Endodermal cell (in vitro differentiated cells): Measurements from ENCODE around the gene PRELID3B. TPM values are rescaled to one million over a fixed set of nuclear protein-coding genes. Genes with fewer than 3 reads are reported as not detected.

ENCODE experiments used
- DNase-seq: peaks from one replicate; pipeline ENCODE4 v3.0.0-alpha.2; 2017
- H3K27ac ChIP-seq: 2 replicates; pipeline ENCODE4 v1.5.1; 2013; ENCODE audit warnings: mild to moderate bottlenecking, low read depth, low read length, moderate library complexity
- H3K27me3 ChIP-seq: 2 replicates; pipeline ENCODE4 v1.6.1; 2013; ENCODE audit warnings: mild to moderate bottlenecking, low read length, moderate library complexity; ENCODE audit not compliant: insufficient read depth, control insufficient read depth, poor library complexity, severe bottlenecking
- H3K36me3 ChIP-seq: 2 replicates; pipeline ENCODE4 v1.7.0; 2013; ENCODE audit warnings: mild to moderate bottlenecking, low read length, moderate library complexity; ENCODE audit not compliant: control insufficient read depth, insufficient read depth
- H3K4me1 ChIP-seq: one replicate; pipeline ENCODE4 v1.7.0; 2013; ENCODE audit warnings: low read length; ENCODE audit not compliant: control insufficient read depth, insufficient read depth
- H3K4me3 ChIP-seq: 2 replicates; pipeline ENCODE4 v1.5.1; 2013; ENCODE audit warnings: mild to moderate bottlenecking, low read length, moderate library complexity
- H3K9ac ChIP-seq: 2 replicates; pipeline ENCODE4 v1.6.1; 2013; ENCODE audit warnings: mild to moderate bottlenecking, low read length, moderate library complexity; ENCODE audit not compliant: poor library complexity, severe bottlenecking; ENCODE audit errors: extremely low read depth
- H3K9me3 ChIP-seq: 2 replicates; pipeline ENCODE4 v1.6.1; 2013; ENCODE audit warnings: mild to moderate bottlenecking, low read length, moderate library complexity; ENCODE audit not compliant: control insufficient read depth
- H3K27ac Mint-ChIP-seq: 2 replicates; pipeline ENCODE4 v1.8.0; 2020; ENCODE audit warnings: mixed read lengths
- H3K27me3 Mint-ChIP-seq: 2 replicates; pipeline ENCODE4 v1.8.0; 2021; ENCODE audit warnings: mild to moderate bottlenecking, mixed read lengths; ENCODE audit not compliant: insufficient read depth
- H3K36me3 Mint-ChIP-seq: 2 replicates; pipeline ENCODE4 v1.8.0; 2020; ENCODE audit warnings: low read depth, mixed read lengths
- H3K4me1 Mint-ChIP-seq: 2 replicates; pipeline ENCODE4 v1.8.0; 2020; ENCODE audit warnings: mixed read lengths
- H3K4me3 Mint-ChIP-seq: 2 replicates; pipeline ENCODE4 v1.8.0; 2020; ENCODE audit warnings: mild to moderate bottlenecking, moderate library complexity, mixed read lengths
- H3K9me3 Mint-ChIP-seq: 2 replicates; pipeline ENCODE4 v1.8.0; 2020; ENCODE audit warnings: mild to moderate bottlenecking, mixed read lengths
- WGBS, 2 experiments: methylation state at CpG; one replicate each; pipeline versions ENCODE4 v1.1.5 to v1.1.7; 2013; ENCODE audit warnings: missing lambda C conversion rate in 2 of 2, mixed read lengths in 1 of 2; ENCODE audit not compliant: insufficient coverage in 1 of 2, insufficient read length in 1 of 2; 5-methylcytosine and 5-hydroxymethylcytosine counted together
- long read RNA-seq, 4 experiments: library from polyadenylated mRNA in 2 of 4; library from RNA in 1 of 4; library from capped mRNA in 1 of 4; stranded (forward) in 3 of 4; unstranded in 1 of 4; transcript quantifications; one replicate each; pipeline ENCODE4 v2.0.0, GENCODE V29; 2020 to 2021; ENCODE audit warnings: inconsistent platforms in 1 of 4
- polyA plus RNA-seq, 2 experiments: library from polyadenylated mRNA; stranded (reverse); fragments of 50-300 nt; gene quantifications; one replicate each; pipeline ENCODE4 v1.2.3, GENCODE V29; 2013
- total RNA-seq, 2 donors: library from RNA; stranded (reverse); fragmentation: NEBNext Ultra II Directional in 1 of 2; extraction: Animal tissue kit (Norgen Biotek cat#: 25700) in 1 of 2; gene quantifications; 2 replicates in 1 of 2; 3 replicates in 1 of 2; pipeline ENCODE4 v1.2.1, GENCODE V29; 2021
- TF ChIP-seq, protein P1 (sequence below): fragments of 200-600 bp; sonication (generic); conservative IDR thresholded peaks from 2 replicates; pipeline ENCODE4 v1.5.0; 2021; ENCODE audit warnings: antibody characterized with exemption, mild to moderate bottlenecking

The PRELID3B gene
- 10 to 100 TPM; 48.6 to 50.8 TPM for total RNA-seq
- 54.6 TPM for polyA plus RNA-seq (2013, experiment 1 of 2)
- 51.3 TPM for polyA plus RNA-seq (2013, experiment 2 of 2)
- long read RNA-seq, experiment 1, transcript PRELID3B-201 (6 exons, 2,626 nt) = major isoform, 21 of 35 reads
- long read RNA-seq, experiment 1, partial matches to known transcripts = 4 of 35 reads
- long read RNA-seq, experiment 1, other reads (novel, unspliced or antisense) = 10 of 35 reads
- long read RNA-seq, experiment 2, transcript PRELID3B-201 (6 exons, 2,626 nt) = major isoform, 79 of 96 reads
- long read RNA-seq, experiment 2, transcript PRELID3B-203 (6 exons, 704 nt) = minor isoform, 8 of 96 reads
- long read RNA-seq, experiment 2, partial matches to known transcripts = 2 of 96 reads
- long read RNA-seq, experiment 2, other reads (novel, unspliced or antisense) = 4 of 96 reads
- long read RNA-seq, experiment 3, transcript PRELID3B-203 (6 exons, 704 nt) = minor isoform, 5 of 202 reads
- long read RNA-seq, experiment 3, transcript PRELID3B-201 (6 exons, 2,626 nt) = major isoform, 181 of 202 reads
- long read RNA-seq, experiment 3, partial matches to known transcripts = 2 of 202 reads
- long read RNA-seq, experiment 3, other reads (novel, unspliced or antisense) = 10 of 202 reads
- long read RNA-seq, experiment 4, transcript PRELID3B-201 (6 exons, 2,626 nt) = major isoform, 43 of 74 reads
- long read RNA-seq, experiment 4, partial matches to known transcripts = 0 of 74 reads
- long read RNA-seq, experiment 4, other reads (novel, unspliced or antisense) = 30 of 74 reads

DNA sequence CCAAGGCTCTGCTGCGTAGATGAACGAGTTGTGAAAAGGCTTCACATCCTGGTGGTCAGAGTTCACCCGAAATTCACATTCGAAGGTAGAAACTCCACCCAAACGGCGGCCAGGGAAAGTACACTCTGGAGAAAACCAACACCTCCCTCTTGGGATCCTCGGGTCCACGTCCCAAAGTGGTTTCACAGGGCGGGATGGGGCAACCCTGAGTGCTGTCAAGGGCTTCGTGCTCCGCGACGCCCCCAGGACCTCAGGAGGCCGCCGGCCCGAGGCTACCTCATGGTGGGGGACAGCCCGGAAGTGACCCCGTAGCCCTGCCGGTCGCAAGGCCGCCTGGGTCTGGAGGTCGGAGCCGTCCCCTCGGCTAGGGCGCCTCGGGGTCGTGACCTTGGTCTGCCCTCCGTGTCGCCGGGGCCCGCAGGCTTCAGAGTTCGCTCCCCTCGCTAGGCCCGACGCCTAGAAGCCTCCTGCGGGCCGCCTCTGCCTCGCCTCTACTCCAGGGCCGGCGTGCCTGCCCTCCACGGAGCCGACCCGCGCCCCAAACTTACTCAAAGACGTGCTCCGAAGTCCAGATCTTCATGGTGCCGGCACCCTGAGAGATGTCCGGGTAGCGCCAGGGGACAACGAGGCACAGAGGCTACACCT, at the start of gene PRELID3B:
Gene PRELID3B, minus strand, starts transcription at position 636 of the 645 bp plus-strand sequence. Its CDS starts 56 bp downstream, at position 580.
- 11 to 27% methylated on average over 16 to 50 of the region's 50 CpGs for WGBS, 2 experiments
- H3K36me3 ChIP-seq = peaks cover 23% of the 10 kb centered on the region
- peak within 1 kb of the TSS; percentile 14 for H3K27ac ChIP-seq
- H3K36me3 Mint-ChIP-seq = peaks cover 20% of the 10 kb centered on the region
- peak within 1 kb of the TSS; percentile 84 for H3K4me3 ChIP-seq
- TF ChIP-seq, protein P1, sequence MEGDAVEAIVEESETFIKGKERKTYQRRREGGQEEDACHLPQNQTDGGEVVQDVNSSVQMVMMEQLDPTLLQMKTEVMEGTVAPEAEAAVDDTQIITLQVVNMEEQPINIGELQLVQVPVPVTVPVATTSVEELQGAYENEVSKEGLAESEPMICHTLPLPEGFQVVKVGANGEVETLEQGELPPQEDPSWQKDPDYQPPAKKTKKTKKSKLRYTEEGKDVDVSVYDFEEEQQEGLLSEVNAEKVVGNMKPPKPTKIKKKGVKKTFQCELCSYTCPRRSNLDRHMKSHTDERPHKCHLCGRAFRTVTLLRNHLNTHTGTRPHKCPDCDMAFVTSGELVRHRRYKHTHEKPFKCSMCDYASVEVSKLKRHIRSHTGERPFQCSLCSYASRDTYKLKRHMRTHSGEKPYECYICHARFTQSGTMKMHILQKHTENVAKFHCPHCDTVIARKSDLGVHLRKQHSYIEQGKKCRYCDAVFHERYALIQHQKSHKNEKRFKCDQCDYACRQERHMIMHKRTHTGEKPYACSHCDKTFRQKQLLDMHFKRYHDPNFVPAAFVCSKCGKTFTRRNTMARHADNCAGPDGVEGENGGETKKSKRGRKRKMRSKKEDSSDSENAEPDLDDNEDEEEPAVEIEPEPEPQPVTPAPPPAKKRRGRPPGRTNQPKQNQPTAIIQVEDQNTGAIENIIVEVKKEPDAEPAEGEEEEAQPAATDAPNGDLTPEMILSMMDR = no peak
- peak within 1 kb of the TSS; percentile 78 for H3K4me3 Mint-ChIP-seq
- H3K9me3 Mint-ChIP-seq = no peaks in the 10 kb centered on the region
- DNase-seq = no peak
- peaks cover 12% of the 10 kb centered on the region for H3K4me1 Mint-ChIP-seq
- peaks cover 14% of the 10 kb centered on the region for H3K27me3 Mint-ChIP-seq
- H3K27me3 ChIP-seq = no peaks in the 10 kb centered on the region
- H3K9ac ChIP-seq = peak within 1 kb of the TSS; percentile 49
- no peaks in the 10 kb centered on the region for H3K9me3 ChIP-seq
- H3K4me1 ChIP-seq = no peaks in the 10 kb centered on the region
- peak within 1 kb of the TSS; percentile 86 for H3K27ac Mint-ChIP-seq

DNA sequence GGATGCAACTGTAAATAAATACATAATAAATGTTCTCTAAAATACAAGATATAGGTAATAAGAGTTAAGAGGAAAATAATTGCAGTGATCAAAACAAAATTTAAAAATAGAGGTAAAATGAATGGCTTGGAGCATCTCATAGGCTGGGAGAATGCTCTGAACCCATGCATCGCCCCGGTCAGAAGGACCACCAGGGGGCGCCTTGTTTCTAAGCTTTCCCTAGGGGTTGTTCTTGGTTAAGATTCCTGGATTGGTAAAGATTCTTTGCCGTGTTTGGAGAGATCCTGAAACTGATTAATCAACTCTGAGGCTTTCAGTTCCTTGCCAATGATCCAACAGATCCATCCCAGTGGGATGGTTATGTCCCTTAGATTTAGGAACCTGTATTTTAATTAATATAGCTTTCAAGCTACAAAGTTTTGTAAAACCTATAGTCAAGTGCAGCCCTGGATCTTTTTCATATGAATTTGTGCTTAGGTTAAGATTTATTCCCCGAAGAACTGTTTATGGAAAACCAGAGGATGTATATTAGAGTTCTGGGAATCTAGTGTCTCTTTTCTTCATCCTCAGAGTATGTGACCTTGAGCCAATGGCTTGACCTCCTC, 45.3 kb upstream of the PRELID3B start:
- no peak overlapping the region for H3K27ac Mint-ChIP-seq
- Histone ChIP-seq H3K27ac (no peak overlapping the region), H3K36me3 (no peaks in the 10 kb centered on the region), H3K4me3 (no peak overlapping the region), H3K9me3 (no peaks in the 10 kb centered on the region), H3K9ac (no peak overlapping the region), H3K4me1 (no peaks in the 10 kb centered on the region), H3K27me3 (no peaks in the 10 kb centered on the region)
- no peaks in the 10 kb centered on the region for H3K27me3 Mint-ChIP-seq
- DNase-seq = peak; percentile 94
- H3K36me3 Mint-ChIP-seq = no peaks in the 10 kb centered on the region
- whole genome bisulfite sequencing, 2 experiments = 28% methylated on average over 5 of the region's 5 CpGs; no CpG with 5 or more reads in 1 of the 2 experiments
- TF ChIP-seq, protein P1 = peak; percentile 99
- peaks cover 5% of the 10 kb centered on the region for H3K4me1 Mint-ChIP-seq
- no peaks in the 10 kb centered on the region for H3K9me3 Mint-ChIP-seq
- no peak overlapping the region for H3K4me3 Mint-ChIP-seq

DNA sequence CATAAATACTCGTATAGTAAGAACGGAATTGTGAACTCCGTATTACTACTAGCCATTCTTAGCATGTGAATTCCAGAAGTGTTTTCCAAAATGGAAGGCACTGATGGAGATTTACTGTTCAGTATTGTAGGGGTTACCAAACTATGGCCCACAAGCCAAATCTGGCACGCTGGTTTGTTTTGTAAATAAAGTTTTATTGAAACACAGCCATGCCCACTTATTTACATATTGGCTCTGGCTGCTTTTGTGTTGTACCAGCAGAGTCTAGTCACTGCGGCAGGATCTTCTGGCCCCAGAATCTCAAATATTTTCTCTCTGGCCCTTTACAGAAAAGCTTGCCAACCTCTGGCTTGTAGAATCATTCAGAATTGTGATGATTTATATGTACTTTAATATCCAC, 44.3 kb upstream of the PRELID3B start:
- no peak for DNase-seq

More for the DNA sequence above, 44.3 kb upstream of the PRELID3B start:
- Histone ChIP-seq H3K36me3 (no peaks in the 10 kb centered on the region), H3K27me3 (no peaks in the 10 kb centered on the region), H3K9ac (no peak overlapping the region), H3K9me3 (no peaks in the 10 kb centered on the region), H3K4me3 (no peak overlapping the region), H3K27ac (no peak overlapping the region), H3K4me1 (no peaks in the 10 kb centered on the region)
- Mint-ChIP-seq H3K4me3 (no peak overlapping the region), H3K27ac (no peak overlapping the region), H3K27me3 (no peaks in the 10 kb centered on the region), H3K36me3 (no peaks in the 10 kb centered on the region), H3K4me1 (peaks cover 5% of the 10 kb centered on the region), H3K9me3 (no peaks in the 10 kb centered on the region)
- WGBS, 2 experiments = 96 to 100% methylated on average over 4 to 5 of the region's 5 CpGs
- TF ChIP-seq, protein P1 = no peak
